ENCODE measurements around the gene ADAM10. TPM values are rescaled to one million over a fixed set of nuclear protein-coding genes. Genes with fewer than 3 reads are reported as not detected.
A peak's percentile ranks its signal among the peaks of the same experiment; 100 is the strongest.

Gene ADAM10
- total and polyA plus RNA-seq, 2 experiments from 2014 or later = 110 to 163 TPM

- no peak for TF ChIP-seq CTCF (IDR thresholded peaks at IDR 0.05; ENCODE audit: low read depth, low read length)
- Histone ChIP-seq H3K4me3 (no peak overlapping the region), H3K27ac (peak overlapping the region; percentile 88), H3K36me3 (no peaks in the 10 kb centered on the region), H3K9me3 (ENCODE audit: low read depth) (no peaks in the 10 kb centered on the region), H3K27me3 (no peaks in the 10 kb centered on the region), H3K4me1 (ENCODE audit: low read depth) (peaks cover 2% of the 10 kb centered on the region)
- DNase-seq (ENCODE audit: low read depth in 1 of 2, low spot score in 1 of 2) = peak; percentile 51 to 66
Measured at GRCh38 chr15:58731756-58732535, 17.6 kb downstream of the ADAM10 start.

- H3K9me3 ChIP-seq (ENCODE audit: low read depth) = no peaks in the 10 kb centered on the region
- peaks cover 18% of the 10 kb centered on the region for H3K4me1 ChIP-seq (ENCODE audit: low read depth)
- no peaks in the 10 kb centered on the region for H3K27me3 ChIP-seq
- no peak overlapping the region for H3K4me3 ChIP-seq
- TF ChIP-seq CTCF (IDR thresholded peaks at IDR 0.05; ENCODE audit: low read depth, low read length) = no peak
- DNase-seq (ENCODE audit: low read depth in 1 of 2, low spot score in 1 of 2) = no peak
- no peaks in the 10 kb centered on the region for H3K36me3 ChIP-seq
- H3K27ac ChIP-seq = no peak overlapping the region
Measured at GRCh38 chr15:58726867-58727266, 22.6 kb downstream of the ADAM10 start.

- Histone ChIP-seq H3K4me1 (ENCODE audit: low read depth) (peaks cover 18% of the 10 kb centered on the region), H3K36me3 (no peaks in the 10 kb centered on the region), H3K27me3 (no peaks in the 10 kb centered on the region), H3K4me3 (no peak overlapping the region), H3K9me3 (ENCODE audit: low read depth) (no peaks in the 10 kb centered on the region), H3K27ac (peak overlapping the region; percentile 73)
- DNase-seq (ENCODE audit: low read depth in 1 of 2, low spot score in 1 of 2) = peak; percentile 17 to 61
- no peak for TF ChIP-seq CTCF (IDR thresholded peaks at IDR 0.05; ENCODE audit: low read depth, low read length)
Measured at GRCh38 chr15:58724466-58724865, 25.0 kb downstream of the ADAM10 start.

- TF ChIP-seq CTCF (IDR thresholded peaks at IDR 0.05; ENCODE audit: low read depth, low read length) = no peak
- H3K27me3 ChIP-seq = no peaks in the 10 kb centered on the region
- H3K4me1 ChIP-seq (ENCODE audit: low read depth) = no peaks in the 10 kb centered on the region
- H3K27ac ChIP-seq = no peak overlapping the region
- H3K9me3 ChIP-seq (ENCODE audit: low read depth) = no peaks in the 10 kb centered on the region
- no peak overlapping the region for H3K4me3 ChIP-seq
- DNase-seq (ENCODE audit: low read depth in 1 of 2, low spot score in 1 of 2) = no peak
- peaks cover 7% of the 10 kb centered on the region for H3K36me3 ChIP-seq
Measured at GRCh38 chr15:58717357-58717756, 32.1 kb downstream of the ADAM10 start.

- Histone ChIP-seq H3K36me3 (peaks cover 7% of the 10 kb centered on the region), H3K9me3 (ENCODE audit: low read depth) (no peaks in the 10 kb centered on the region), H3K27ac (no peak overlapping the region), H3K27me3 (no peaks in the 10 kb centered on the region), H3K4me1 (ENCODE audit: low read depth) (no peaks in the 10 kb centered on the region), H3K4me3 (no peak overlapping the region)
- DNase-seq (ENCODE audit: low read depth in 1 of 2, low spot score in 1 of 2) = no peak
- no peak for TF ChIP-seq CTCF (IDR thresholded peaks at IDR 0.05; ENCODE audit: low read depth, low read length)
Measured at GRCh38 chr15:58716027-58716426, 33.5 kb downstream of the ADAM10 start.

All from cardiac muscle cell (in vitro differentiated cells and primary cell).